Activated CD4-positive, alpha-beta T cell treated with anti-CD3 and anti-CD28 coated beads, Interleukin-10, Interleukin-2, amounts not matched to agents 100 ng/mL and 50 ng/mL, durations not matched to agents 16 hours and 8 hours (primary cell): ENCODE results near the gene MEF2A.

ENCODE experiments used
- DNase-seq: peaks from one replicate; pipeline ENCODE4 v3.0.0-alpha.2; 2020

MEF2A gene

GRCh38 chr15:99706557-99707303 lies 140.9 kb downstream of the MEF2A start:
- peak; percentile 79 for DNase-seq

- DNase-seq = peak; percentile 66
Observed at GRCh38 chr15:99707473-99708270, 141.9 kb downstream of the MEF2A start.

- DNase-seq = no peak
Observed at GRCh38 chr15:99708563-99708962, 142.8 kb downstream of the MEF2A start.

GRCh38 chr15:99709243-99709986 lies 143.6 kb downstream of the MEF2A start:
- no peak for DNase-seq

GRCh38 chr15:99711625-99712024 lies 145.8 kb downstream of the MEF2A start:
- no peak for DNase-seq

GRCh38 chr15:99712415-99712814 lies 146.6 kb downstream of the MEF2A start:
- no peak for DNase-seq

GRCh38 chr15:99716540-99717095 lies 150.8 kb downstream of the MEF2A start:
- no peak for DNase-seq

- peak; percentile 19 for DNase-seq
Observed at GRCh38 chr15:99717161-99718009, 151.6 kb downstream of the MEF2A start.

- DNase-seq = no peak
Observed at GRCh38 chr15:99718421-99718820, 152.6 kb downstream of the MEF2A start.

GRCh38 chr15:99719096-99719541 lies 153.3 kb downstream of the MEF2A start:
- peak; percentile 57 for DNase-seq

GRCh38 chr15:99720533-99720932 lies 154.7 kb downstream of the MEF2A start:
- peak; percentile 49 for DNase-seq

GRCh38 chr15:99721104-99721778 lies 155.5 kb downstream of the MEF2A start:
- peak; percentile 28 for DNase-seq

GRCh38 chr15:99721896-99722295 lies 156.1 kb downstream of the MEF2A start:
- no peak for DNase-seq

GRCh38 chr15:99722406-99722805 lies 156.6 kb downstream of the MEF2A start:
- DNase-seq = no peak

GRCh38 chr15:99726333-99726732 lies 160.5 kb downstream of the MEF2A start:
- DNase-seq = no peak

GRCh38 chr15:99727330-99727729 lies 161.5 kb downstream of the MEF2A start:
- DNase-seq = no peak

- no peak for DNase-seq
Observed at GRCh38 chr15:99727733-99728132, 161.9 kb downstream of the MEF2A start.

GRCh38 chr15:99728916-99729315 lies 163.1 kb downstream of the MEF2A start:
- no peak for DNase-seq

GRCh38 chr15:99729327-99729726 lies 163.5 kb downstream of the MEF2A start:
- no peak for DNase-seq

GRCh38 chr15:99729920-99730319 lies 164.1 kb downstream of the MEF2A start:
- no peak for DNase-seq

- DNase-seq = no peak
Observed at GRCh38 chr15:99731336-99732123, 165.7 kb downstream of the MEF2A start.
